Neural cell (in vitro differentiated cells): Measurements from ENCODE around the gene MAD1L1. TPM values are rescaled to one million over a fixed set of nuclear protein-coding genes. Genes with fewer than 3 reads are reported as not detected.

Experiments
- H2AFZ ChIP-seq: fragments of 200-600, 300-800 bp; sonication (generic), shearing (Covaris generic); 2 replicates; pipeline ENCODE4 v1.6.0; 2014; ENCODE audit warnings: low read depth, mild to moderate bottlenecking, antibody characterized with exemption, low read length, moderate library complexity
- H3F3A ChIP-seq: fragments of 200-600 bp; shearing (Covaris generic); 2 replicates; pipeline ENCODE4 v1.6.1; 2016; ENCODE audit warnings: mild to moderate bottlenecking, moderate library complexity, mixed read lengths, antibody characterized with exemption, low read length; ENCODE audit not compliant: insufficient read depth, poor library complexity, severe bottlenecking
- H3K27ac ChIP-seq: fragments of 200-600, 300-800 bp; sonication (generic), shearing (Covaris generic); 2 replicates; pipeline ENCODE4 v1.5.1; 2014; ENCODE audit warnings: mild to moderate bottlenecking, low read length, moderate library complexity
- H3K27me3 ChIP-seq: fragments of 300-800, 200-600 bp; sonication (generic), shearing (Covaris generic); 2 replicates; pipeline ENCODE4 v1.6.0; 2014; ENCODE audit warnings: mild to moderate bottlenecking, low read depth, low read length, moderate library complexity; ENCODE audit not compliant: insufficient read depth
- H3K36me3 ChIP-seq: fragments of 300-800, 200-600 bp; sonication (generic), shearing (Covaris generic); 2 replicates; pipeline ENCODE4 v1.5.1; 2014; ENCODE audit warnings: mild to moderate bottlenecking, antibody characterized with exemption, low read length, moderate library complexity; ENCODE audit not compliant: insufficient read depth
- H3K4me2 ChIP-seq: fragments of 300-800, 200-600 bp; sonication (generic), shearing (Covaris generic); 2 replicates; pipeline ENCODE4 v1.6.0; 2014; ENCODE audit warnings: mild to moderate bottlenecking, low read length
- H3K4me3 ChIP-seq: fragments of 300-800, 200-600 bp; sonication (generic), shearing (Covaris generic); 2 replicates; pipeline ENCODE4 v1.5.1; 2014; ENCODE audit warnings: mild to moderate bottlenecking, low read length, moderate library complexity
- H3K79me2 ChIP-seq: fragments of 200-600 bp; shearing (Covaris generic); replicated peaks from 2 replicates; pipeline ENCODE4 v1.6.0; 2014; ENCODE audit warnings: mild to moderate bottlenecking, low read length, moderate library complexity; ENCODE audit not compliant: insufficient read depth
- H3K9ac ChIP-seq: fragments of 300-800, 200-600 bp; sonication (generic), shearing (Covaris generic); 2 replicates; pipeline ENCODE4 v1.6.1; 2016; ENCODE audit warnings: mild to moderate bottlenecking, low read length, mixed read lengths
- H3K9me2 ChIP-seq: fragments of 200-600 bp; shearing (Covaris generic); 2 replicates; pipeline ENCODE4 v1.6.1; 2016; ENCODE audit warnings: mild to moderate bottlenecking, low read length, mixed read lengths; ENCODE audit not compliant: insufficient read depth
- H3K9me3 ChIP-seq: fragments of 200-600, 300-800 bp; sonication (generic), shearing (Covaris generic); 2 replicates; pipeline ENCODE4 v1.6.1; 2016; ENCODE audit warnings: mild to moderate bottlenecking, mixed run types, low read length, moderate library complexity, mixed read lengths
- H4K20me1 ChIP-seq: fragments of 200-600 bp; shearing (Covaris generic); 2 replicates; pipeline ENCODE4 v1.6.1; 2016; ENCODE audit warnings: mild to moderate bottlenecking, mixed run types; ENCODE audit not compliant: insufficient read depth
- CTCF ChIP-seq: fragments of 450-650 bp; IDR thresholded peaks from 2 replicates; pipeline ENCODE4 v1.5.1; 2014; ENCODE audit warnings: antibody characterized with exemption, mild to moderate bottlenecking, moderate library complexity; ENCODE audit not compliant: poor library complexity, severe bottlenecking
- EP300 ChIP-seq: fragments of 450-650 bp; conservative IDR thresholded peaks from 2 replicates; pipeline ENCODE4 v1.6.1; 2014; ENCODE audit warnings: antibody characterized with exemption, mild to moderate bottlenecking, moderate library complexity; ENCODE audit not compliant: poor library complexity, severe bottlenecking
- EZH2 ChIP-seq: fragments of 200-600, 300-800 bp; shearing (Covaris generic), sonication (generic); IDR thresholded peaks from 2 replicates; pipeline ENCODE4 v1.6.1; 2014; ENCODE audit warnings: antibody characterized with exemption, low read length, borderline replicate concordance, mild to moderate bottlenecking; ENCODE audit not compliant: insufficient read depth, poor library complexity, severe bottlenecking
- MXI1 ChIP-seq: fragments of 450-650 bp; conservative IDR thresholded peaks from 2 replicates; pipeline ENCODE4 v1.6.1; 2014; ENCODE audit warnings: antibody characterized with exemption, mild to moderate bottlenecking; ENCODE audit not compliant: poor library complexity, severe bottlenecking
- POLR2AphosphoS5 ChIP-seq: IDR thresholded peaks from 2 replicates; pipeline ENCODE4 v1.6.1; 2012
- RAD21 ChIP-seq: fragments of 450-650 bp; conservative IDR thresholded peaks from 2 replicates; pipeline ENCODE4 v1.6.1; 2014; ENCODE audit warnings: antibody characterized with exemption, mild to moderate bottlenecking, moderate library complexity
- SMC3 ChIP-seq: fragments of 450-650 bp; conservative IDR thresholded peaks from 2 replicates; pipeline ENCODE4 v1.6.1; 2014; ENCODE audit warnings: antibody characterized with exemption, mild to moderate bottlenecking, moderate library complexity; ENCODE audit not compliant: poor library complexity
- TAF1 ChIP-seq: IDR thresholded peaks from 2 replicates; pipeline ENCODE4 v1.6.1; 2012; ENCODE audit warnings: low read depth
- polyA plus RNA-seq: library from polyadenylated mRNA; depleted of rRNA; stranded (reverse); fragments of >200 nt; gene quantifications from 2 replicates; pipeline ENCODE4 v1.2.3, GENCODE V29; 2014
- TF ChIP-seq, protein P1 (sequence below): IDR thresholded peaks from 2 replicates; pipeline ENCODE4 v1.6.1; 2012; ENCODE audit warnings: borderline replicate concordance

The MAD1L1 gene
- polyA plus RNA-seq, 1 donor from 2014 or later = 31.4 TPM

- TF ChIP-seq MXI1 (no peak), EP300 (no peak), EZH2 (no peak)
- TF ChIP-seq, protein P1, sequence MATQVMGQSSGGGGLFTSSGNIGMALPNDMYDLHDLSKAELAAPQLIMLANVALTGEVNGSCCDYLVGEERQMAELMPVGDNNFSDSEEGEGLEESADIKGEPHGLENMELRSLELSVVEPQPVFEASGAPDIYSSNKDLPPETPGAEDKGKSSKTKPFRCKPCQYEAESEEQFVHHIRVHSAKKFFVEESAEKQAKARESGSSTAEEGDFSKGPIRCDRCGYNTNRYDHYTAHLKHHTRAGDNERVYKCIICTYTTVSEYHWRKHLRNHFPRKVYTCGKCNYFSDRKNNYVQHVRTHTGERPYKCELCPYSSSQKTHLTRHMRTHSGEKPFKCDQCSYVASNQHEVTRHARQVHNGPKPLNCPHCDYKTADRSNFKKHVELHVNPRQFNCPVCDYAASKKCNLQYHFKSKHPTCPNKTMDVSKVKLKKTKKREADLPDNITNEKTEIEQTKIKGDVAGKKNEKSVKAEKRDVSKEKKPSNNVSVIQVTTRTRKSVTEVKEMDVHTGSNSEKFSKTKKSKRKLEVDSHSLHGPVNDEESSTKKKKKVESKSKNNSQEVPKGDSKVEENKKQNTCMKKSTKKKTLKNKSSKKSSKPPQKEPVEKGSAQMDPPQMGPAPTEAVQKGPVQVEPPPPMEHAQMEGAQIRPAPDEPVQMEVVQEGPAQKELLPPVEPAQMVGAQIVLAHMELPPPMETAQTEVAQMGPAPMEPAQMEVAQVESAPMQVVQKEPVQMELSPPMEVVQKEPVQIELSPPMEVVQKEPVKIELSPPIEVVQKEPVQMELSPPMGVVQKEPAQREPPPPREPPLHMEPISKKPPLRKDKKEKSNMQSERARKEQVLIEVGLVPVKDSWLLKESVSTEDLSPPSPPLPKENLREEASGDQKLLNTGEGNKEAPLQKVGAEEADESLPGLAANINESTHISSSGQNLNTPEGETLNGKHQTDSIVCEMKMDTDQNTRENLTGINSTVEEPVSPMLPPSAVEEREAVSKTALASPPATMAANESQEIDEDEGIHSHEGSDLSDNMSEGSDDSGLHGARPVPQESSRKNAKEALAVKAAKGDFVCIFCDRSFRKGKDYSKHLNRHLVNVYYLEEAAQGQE = no peak
- no peaks in the 10 kb centered on the region for H3K79me2 ChIP-seq
- no peak overlapping the region for H3K4me2 ChIP-seq
- H3K27ac ChIP-seq = no peak overlapping the region
- no peak overlapping the region for H2AFZ ChIP-seq
- H3K9me3 ChIP-seq = no peaks in the 10 kb centered on the region
- no peak overlapping the region for H3K4me3 ChIP-seq
- no peaks in the 10 kb centered on the region for H4K20me1 ChIP-seq
- no peaks in the 10 kb centered on the region for H3K9me2 ChIP-seq
- no peaks in the 10 kb centered on the region for H3F3A ChIP-seq
- no peak overlapping the region for H3K9ac ChIP-seq
- no peaks in the 10 kb centered on the region for H3K36me3 ChIP-seq
- H3K27me3 ChIP-seq = no peaks in the 10 kb centered on the region
Observed at GRCh38 chr7:2140216-2141020, 92.3 kb downstream of the MAD1L1 start.

DNA sequence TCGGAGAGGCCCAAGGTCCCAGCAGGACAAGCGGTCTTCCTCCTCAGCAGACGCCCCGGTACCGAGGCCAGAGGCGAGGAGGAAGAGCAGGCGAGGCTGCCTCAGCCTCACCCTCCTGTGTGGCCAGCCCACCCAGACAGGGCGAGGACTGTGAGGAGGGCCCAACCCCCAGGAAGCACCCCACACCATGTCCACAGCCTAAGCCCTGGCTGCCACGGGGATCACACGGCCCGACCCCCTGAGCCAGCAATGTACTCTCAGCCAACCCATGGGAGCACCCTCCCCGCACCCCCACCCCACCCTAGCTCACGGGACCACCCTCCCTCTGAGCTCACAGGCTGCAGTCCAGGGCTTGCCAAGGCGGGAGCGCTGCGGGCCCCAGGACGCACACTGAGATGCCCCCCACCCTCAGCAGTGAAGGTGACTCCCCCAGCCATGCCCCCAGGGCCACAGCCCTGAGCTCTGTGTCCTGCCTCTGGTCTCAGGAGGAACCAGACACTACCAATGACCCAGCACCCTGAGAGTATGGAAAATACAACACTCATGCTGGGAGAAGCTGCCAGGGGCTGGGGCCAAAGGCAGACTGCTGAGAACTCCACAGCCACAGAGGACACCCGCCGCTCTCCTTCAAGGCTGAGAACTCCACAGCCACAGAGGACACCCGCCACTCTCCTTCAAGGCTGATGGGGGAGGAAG is 93.6 kb downstream of the MAD1L1 start:
- Histone ChIP-seq H2AFZ (no peak overlapping the region), H3K4me3 (no peak overlapping the region), H3K9ac (no peak overlapping the region), H3K79me2 (no peaks in the 10 kb centered on the region), H3F3A (no peaks in the 10 kb centered on the region), H3K27ac (no peak overlapping the region), H3K36me3 (no peaks in the 10 kb centered on the region), H3K27me3 (no peaks in the 10 kb centered on the region), H3K9me3 (no peaks in the 10 kb centered on the region), H3K9me2 (no peaks in the 10 kb centered on the region), H3K4me2 (no peak overlapping the region), H4K20me1 (no peaks in the 10 kb centered on the region)
- TF ChIP-seq POLR2AphosphoS5 (no peak), EP300 (no peak), TAF1 (no peak), MXI1 (no peak), EZH2 (no peak), CTCF (no peak), RAD21 (no peak), SMC3 (no peak)
- TF ChIP-seq, protein P1 = no peak
